GM21447 (cell line): Measurements from ENCODE around the gene CORO7.

ENCODE experiments used
- ATAC-seq: cut with Tn5 transposase; IDR thresholded peaks from one replicate; pipeline ENCODE4 v1.9.1; 2021; ENCODE audit not compliant: unreplicated experiment

The CORO7 gene

DNA sequence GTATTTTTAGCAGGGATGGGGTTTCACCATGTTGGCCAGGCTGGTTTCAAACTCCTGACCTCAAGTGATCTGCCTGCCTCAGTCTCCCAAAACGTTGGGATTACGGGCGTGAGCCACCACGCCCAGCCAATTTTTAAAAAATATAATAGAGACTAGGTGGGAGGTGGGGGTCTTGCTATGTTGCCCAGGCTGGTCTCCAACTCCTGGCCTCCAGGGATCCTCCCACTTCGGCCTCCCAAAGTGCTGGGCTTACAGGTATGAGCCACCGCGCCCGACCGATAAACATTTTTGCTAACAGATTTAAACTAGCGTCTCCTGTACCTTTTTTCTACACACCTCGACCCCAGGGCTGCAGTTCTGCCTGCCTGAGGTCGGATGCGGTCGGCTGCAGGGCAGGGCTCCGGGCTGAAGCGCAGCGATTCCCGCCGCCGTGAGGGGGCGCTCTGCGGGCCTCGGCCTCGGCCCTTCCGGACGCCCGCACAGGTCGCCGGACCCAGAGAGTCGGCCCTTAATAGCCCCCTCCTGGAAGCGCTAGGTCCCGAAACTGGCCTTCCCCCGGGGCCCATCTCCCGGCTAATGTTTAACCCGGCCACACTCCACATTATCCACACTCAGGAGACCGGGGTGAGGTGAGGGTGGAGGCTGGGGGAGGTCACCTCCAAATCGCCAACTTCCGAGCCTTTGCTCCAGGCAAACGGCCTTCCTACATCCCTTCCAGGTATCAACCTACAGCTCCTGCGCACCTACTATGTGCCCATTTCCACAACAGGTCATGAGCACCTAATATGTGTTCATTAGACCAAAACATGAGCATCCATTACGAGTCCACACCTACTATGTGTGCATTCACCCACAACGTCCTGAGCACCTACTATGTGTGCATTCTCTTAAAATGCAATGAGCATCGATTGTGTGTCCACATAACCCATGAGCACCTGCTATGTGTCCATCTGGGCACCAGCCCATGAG lies 102.5 kb downstream of the CORO7 start:
- ATAC-seq, result peak; percentile 42

DNA sequence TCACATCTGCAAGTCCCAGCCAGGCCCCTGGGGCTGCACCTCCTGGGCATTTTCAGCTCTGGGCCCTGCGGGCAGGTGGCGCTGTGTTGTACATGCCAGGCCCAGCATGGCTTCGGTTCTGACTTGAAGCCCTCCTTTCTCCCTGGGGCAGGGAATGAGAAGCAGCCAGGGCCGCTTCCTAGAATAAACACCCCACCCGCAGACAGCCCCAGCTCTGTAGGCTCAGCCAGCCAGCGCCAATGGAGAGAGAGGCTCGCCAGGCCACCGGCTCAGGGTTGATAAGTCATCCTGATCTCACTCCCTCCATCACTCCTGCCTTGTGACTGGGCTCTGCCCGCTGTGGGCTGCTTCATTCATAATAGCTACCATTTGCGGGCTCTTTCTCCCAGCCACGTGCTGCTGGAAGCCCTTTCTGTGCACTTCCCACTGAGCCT lies 106.5 kb downstream of the CORO7 start:
- no peak for ATAC-seq

GRCh38 chr16:4309102-4309832 lies 107.1 kb downstream of the CORO7 start:
- ATAC-seq, result no peak

DNA sequence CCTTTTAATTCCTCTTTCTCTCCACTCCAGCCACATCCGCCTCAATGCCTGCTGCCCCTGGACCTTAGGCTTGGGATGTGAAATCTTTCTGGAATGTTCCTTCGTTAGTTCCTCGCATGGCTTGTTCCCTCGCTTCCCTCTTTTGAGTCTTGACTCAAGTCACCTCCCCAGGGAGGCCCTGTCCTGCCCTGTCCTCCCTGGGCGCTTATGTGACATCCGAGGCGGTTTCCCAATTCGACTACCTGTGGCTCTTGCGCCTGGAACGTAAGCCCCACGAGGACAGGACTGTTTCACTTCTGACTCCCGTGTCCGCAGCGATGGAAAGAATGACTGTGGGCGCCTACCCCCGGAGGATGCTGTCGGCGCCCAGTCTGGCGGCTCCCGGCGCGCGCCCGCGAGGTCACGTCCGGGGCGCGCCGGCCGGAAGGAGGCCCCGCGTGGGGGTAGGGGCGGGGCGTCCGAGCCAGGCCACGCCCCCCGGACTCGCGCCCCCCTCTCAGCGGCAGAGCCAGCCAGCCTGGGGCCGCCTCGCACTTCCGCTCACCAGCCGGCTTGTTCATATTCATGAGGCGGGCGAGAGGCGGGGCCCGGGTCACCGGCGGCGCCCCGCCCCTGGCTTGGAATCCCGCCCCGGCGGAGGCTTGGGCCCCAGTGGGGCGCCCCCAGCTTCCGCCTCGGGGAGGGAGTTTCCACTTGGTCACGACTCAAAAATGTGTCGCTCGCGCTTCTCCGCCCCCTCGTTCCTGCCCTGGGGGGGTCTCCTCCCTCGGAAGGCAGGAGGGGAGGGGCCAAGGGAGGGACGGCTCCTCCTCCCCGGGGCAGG lies 109.0 kb downstream of the CORO7 start:
- ATAC-seq, result peak; percentile 75

GRCh38 chr16:4306470-4307214 lies 109.8 kb downstream of the CORO7 start:
- ATAC-seq, result peak; percentile 2
